Endothelial cell of umbilical vein (primary cell): Measurements from ENCODE around the gene FAM234B.

Source experiments
- CTCF ChIP-seq, 2 donors: IDR thresholded peaks; 1 replicate in 1 of 2; 2 replicates in 1 of 2; pipeline ENCODE4 v1.5.1; 2011; ENCODE audit warnings: low read length in 2 of 2, mild to moderate bottlenecking in 2 of 2, moderate library complexity in 2 of 2, control low read depth in 1 of 2, inconsistent platforms in 1 of 2, low read depth in 1 of 2; ENCODE audit not compliant: insufficient read depth in 1 of 2; ENCODE audit errors: extremely low read depth in 1 of 2
- EZH2 ChIP-seq: IDR thresholded peaks from 2 replicates; pipeline ENCODE4 v1.6.1; 2012; ENCODE audit warnings: borderline replicate concordance, low read depth, mild to moderate bottlenecking, moderate library complexity, low read length, inconsistent platforms; ENCODE audit not compliant: severe bottlenecking
- MAX ChIP-seq: IDR thresholded peaks from 2 replicates; pipeline ENCODE4 v1.6.1; 2011; ENCODE audit not compliant: insufficient read depth, insufficient read length
- MYC ChIP-seq: IDR thresholded peaks from one replicate; pipeline ENCODE4 v1.6.1; 2011; ENCODE audit warnings: mild to moderate bottlenecking, low read depth, low read length
- POLR2A ChIP-seq: IDR thresholded peaks from 2 replicates; pipeline ENCODE4 v1.6.1; 2012; ENCODE audit warnings: low read depth, mild to moderate bottlenecking, control low read depth, low read length
- POLR2AphosphoS5 ChIP-seq: IDR thresholded peaks from 2 replicates; pipeline ENCODE4 v1.6.1; 2012; ENCODE audit warnings: low read depth, mild to moderate bottlenecking, control low read depth, low read length, moderate library complexity; ENCODE audit not compliant: insufficient read depth

GRCh38 chr12:13127444-13127843 lies 83.3 kb downstream of the FAM234B start:
- TF ChIP-seq EZH2 = no peak
- no peak for TF ChIP-seq CTCF (IDR thresholded peaks at IDR 0.05; ENCODE audit: extremely low read depth in 1 of 2, insufficient read depth in 1 of 2, low read depth in 1 of 2, low read length in 2 of 2)
- no peak for TF ChIP-seq POLR2AphosphoS5
- no peak for TF ChIP-seq POLR2A
- no peak for TF ChIP-seq MYC
- no peak for TF ChIP-seq MAX
